ENCODE results near the gene MEIS1.

DNA sequence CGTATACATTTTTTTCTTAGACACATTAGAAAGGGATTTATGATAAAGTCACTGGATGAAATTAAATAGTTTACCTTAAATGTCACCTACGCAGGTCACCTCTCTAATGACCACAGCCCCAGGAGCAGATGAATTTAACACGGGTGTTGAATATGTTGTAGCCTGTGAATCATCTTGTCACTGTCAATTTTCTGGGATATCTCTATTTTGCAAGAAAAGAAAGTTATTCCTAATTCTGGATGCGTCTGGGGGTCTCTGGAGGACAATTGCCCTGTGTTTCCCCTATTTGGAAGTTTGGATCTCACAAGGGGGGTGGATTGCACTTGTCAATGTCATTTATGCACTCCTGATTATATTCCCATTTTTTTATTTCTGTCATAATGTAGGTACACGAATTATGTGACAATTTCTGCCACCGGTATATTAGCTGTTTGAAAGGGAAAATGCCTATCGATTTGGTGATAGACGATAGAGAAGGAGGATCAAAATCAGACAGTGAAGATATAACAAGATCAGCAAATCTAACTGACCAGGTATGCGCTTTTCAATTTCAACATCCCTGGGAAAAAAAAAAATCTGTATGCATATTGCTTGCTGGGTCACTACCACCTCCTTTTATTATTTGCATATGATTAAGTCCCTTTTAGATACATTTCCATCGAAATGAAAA lies 7.7 kb downstream of the MEIS1 start:
- TF ChIP-seq EZH2 (IDR thresholded peaks at IDR 0.05; ENCODE audit: borderline replicate concordance, low read depth, low read length, severe bottlenecking), result no peak
- no peak for TF ChIP-seq POLR2A (IDR thresholded peaks at IDR 0.05; ENCODE audit: low read depth, low read length)
- TF ChIP-seq, protein P1, sequence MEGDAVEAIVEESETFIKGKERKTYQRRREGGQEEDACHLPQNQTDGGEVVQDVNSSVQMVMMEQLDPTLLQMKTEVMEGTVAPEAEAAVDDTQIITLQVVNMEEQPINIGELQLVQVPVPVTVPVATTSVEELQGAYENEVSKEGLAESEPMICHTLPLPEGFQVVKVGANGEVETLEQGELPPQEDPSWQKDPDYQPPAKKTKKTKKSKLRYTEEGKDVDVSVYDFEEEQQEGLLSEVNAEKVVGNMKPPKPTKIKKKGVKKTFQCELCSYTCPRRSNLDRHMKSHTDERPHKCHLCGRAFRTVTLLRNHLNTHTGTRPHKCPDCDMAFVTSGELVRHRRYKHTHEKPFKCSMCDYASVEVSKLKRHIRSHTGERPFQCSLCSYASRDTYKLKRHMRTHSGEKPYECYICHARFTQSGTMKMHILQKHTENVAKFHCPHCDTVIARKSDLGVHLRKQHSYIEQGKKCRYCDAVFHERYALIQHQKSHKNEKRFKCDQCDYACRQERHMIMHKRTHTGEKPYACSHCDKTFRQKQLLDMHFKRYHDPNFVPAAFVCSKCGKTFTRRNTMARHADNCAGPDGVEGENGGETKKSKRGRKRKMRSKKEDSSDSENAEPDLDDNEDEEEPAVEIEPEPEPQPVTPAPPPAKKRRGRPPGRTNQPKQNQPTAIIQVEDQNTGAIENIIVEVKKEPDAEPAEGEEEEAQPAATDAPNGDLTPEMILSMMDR (IDR thresholded peaks at IDR 0.05; ENCODE audit: extremely low read depth in 1 of 2, insufficient read depth in 1 of 2, low read depth in 1 of 2, low read length in 2 of 2), result no peak
- no peak for TF ChIP-seq FOS (IDR thresholded peaks at IDR 0.05; ENCODE audit: borderline replicate concordance, insufficient read depth, low read length)
- no peak for TF ChIP-seq POLR2AphosphoS5 (IDR thresholded peaks at IDR 0.05; ENCODE audit: insufficient read depth, low read depth, low read length)

Data from endothelial cell of umbilical vein (primary cell).